Cardiac muscle cell (in vitro differentiated cells and primary cell): ENCODE results near the gene LAYN. TPM values are rescaled to one million over a fixed set of nuclear protein-coding genes. Genes with fewer than 3 reads are reported as not detected.

Experiments
- DNase-seq, 2 donors: peaks; one replicate each; pipeline versions ENCODE4 v3.0.0 to v3.0.0-alpha.2; 2010 to 2017; ENCODE audit warnings: low read depth in 1 of 2, low spot score in 1 of 2
- H3K27ac ChIP-seq: fragments of 200-600 bp; sonication (generic); 2 replicates; pipeline ENCODE4 v1.5.1; 2016
- H3K27me3 ChIP-seq: fragments of 200-600 bp; sonication (generic); 2 replicates; pipeline ENCODE4 v1.6.0; 2016; ENCODE audit warnings: control low read depth
- H3K36me3 ChIP-seq: fragments of 200-600 bp; sonication (generic); 2 replicates; pipeline ENCODE4 v1.5.1; 2016; ENCODE audit warnings: control low read depth
- H3K4me1 ChIP-seq: fragments of 200-600 bp; sonication (generic); 2 replicates; pipeline ENCODE4 v1.8.1; 2017; ENCODE audit warnings: low read depth, mild to moderate bottlenecking, mixed run types
- H3K4me3 ChIP-seq: fragments of 200-600 bp; sonication (generic); 2 replicates; pipeline ENCODE4 v1.5.1; 2016; ENCODE audit warnings: mild to moderate bottlenecking
- H3K9me3 ChIP-seq: fragments of 200-600 bp; sonication (generic); 2 replicates; pipeline ENCODE4 v1.5.1; 2017; ENCODE audit warnings: low read depth, mild to moderate bottlenecking, control low read depth
- polyA plus RNA-seq: library from polyadenylated mRNA; unstranded; fragments of >200 nt; fragmentation: Nextera tagmentation; extraction: Ambion mirVana; gene quantifications from 2 replicates; pipeline ENCODE4 v1.2.1, GENCODE V29; 2016
- total RNA-seq: library from RNA; depleted of rRNA; stranded (reverse); fragments of >200 nt; gene quantifications from 2 replicates; pipeline ENCODE4 v1.2.3, GENCODE V29; 2016
- TF ChIP-seq, protein P1 (sequence below): IDR thresholded peaks from 2 replicates; pipeline ENCODE4 v1.5.1; 2012; ENCODE audit warnings: low read depth, mild to moderate bottlenecking, low read length

LAYN gene
- total and polyA plus RNA-seq, 2 experiments from 2014 or later = 1.1 to 2.6 TPM

DNA sequence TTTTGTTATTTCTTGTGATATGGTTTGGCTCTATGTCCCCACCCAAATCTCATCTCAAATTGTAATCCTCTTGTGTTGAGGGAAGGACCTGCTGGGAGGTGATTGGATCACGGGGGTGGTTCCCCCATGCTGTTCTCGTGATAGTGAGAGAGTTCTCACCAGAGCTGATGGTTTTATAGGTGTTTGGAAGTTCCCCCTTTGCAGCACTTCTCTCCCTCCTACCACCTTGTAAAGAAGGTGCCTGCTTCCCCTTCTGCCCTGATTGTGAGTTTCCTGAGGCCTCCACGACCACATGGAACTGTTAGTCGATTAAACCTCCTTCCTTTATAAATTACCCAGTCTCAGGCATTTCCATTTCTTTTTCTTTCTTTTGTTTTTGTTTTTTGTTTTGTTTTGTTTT is 37.3 kb downstream of the LAYN start:
- H3K4me3 ChIP-seq = no peak overlapping the region
- DNase-seq = no peak
- H3K9me3 ChIP-seq = no peaks in the 10 kb centered on the region
- no peaks in the 10 kb centered on the region for H3K27me3 ChIP-seq
- TF ChIP-seq, protein P1, sequence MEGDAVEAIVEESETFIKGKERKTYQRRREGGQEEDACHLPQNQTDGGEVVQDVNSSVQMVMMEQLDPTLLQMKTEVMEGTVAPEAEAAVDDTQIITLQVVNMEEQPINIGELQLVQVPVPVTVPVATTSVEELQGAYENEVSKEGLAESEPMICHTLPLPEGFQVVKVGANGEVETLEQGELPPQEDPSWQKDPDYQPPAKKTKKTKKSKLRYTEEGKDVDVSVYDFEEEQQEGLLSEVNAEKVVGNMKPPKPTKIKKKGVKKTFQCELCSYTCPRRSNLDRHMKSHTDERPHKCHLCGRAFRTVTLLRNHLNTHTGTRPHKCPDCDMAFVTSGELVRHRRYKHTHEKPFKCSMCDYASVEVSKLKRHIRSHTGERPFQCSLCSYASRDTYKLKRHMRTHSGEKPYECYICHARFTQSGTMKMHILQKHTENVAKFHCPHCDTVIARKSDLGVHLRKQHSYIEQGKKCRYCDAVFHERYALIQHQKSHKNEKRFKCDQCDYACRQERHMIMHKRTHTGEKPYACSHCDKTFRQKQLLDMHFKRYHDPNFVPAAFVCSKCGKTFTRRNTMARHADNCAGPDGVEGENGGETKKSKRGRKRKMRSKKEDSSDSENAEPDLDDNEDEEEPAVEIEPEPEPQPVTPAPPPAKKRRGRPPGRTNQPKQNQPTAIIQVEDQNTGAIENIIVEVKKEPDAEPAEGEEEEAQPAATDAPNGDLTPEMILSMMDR = no peak
- no peak overlapping the region for H3K27ac ChIP-seq
- H3K36me3 ChIP-seq = no peaks in the 10 kb centered on the region
- H3K4me1 ChIP-seq = peaks cover 5% of the 10 kb centered on the region

- Histone ChIP-seq H3K4me1 (no peaks in the 10 kb centered on the region), H3K27ac (no peak overlapping the region), H3K4me3 (no peak overlapping the region), H3K27me3 (no peaks in the 10 kb centered on the region), H3K36me3 (no peaks in the 10 kb centered on the region), H3K9me3 (no peaks in the 10 kb centered on the region)
- no peak for DNase-seq
- TF ChIP-seq, protein P1 = no peak
Observed at GRCh38 chr11:111581341-111581740, 40.8 kb downstream of the LAYN start.

- no peak overlapping the region for H3K4me3 ChIP-seq
- no peak for DNase-seq
- TF ChIP-seq, protein P1 = no peak
- no peaks in the 10 kb centered on the region for H3K36me3 ChIP-seq
- H3K27me3 ChIP-seq = no peaks in the 10 kb centered on the region
- H3K27ac ChIP-seq = no peak overlapping the region
- H3K4me1 ChIP-seq = no peaks in the 10 kb centered on the region
- H3K9me3 ChIP-seq = no peaks in the 10 kb centered on the region
Observed at GRCh38 chr11:111582163-111582562, 41.6 kb downstream of the LAYN start.

GRCh38 chr11:111582881-111583280 is 42.4 kb downstream of the LAYN start:
- Histone ChIP-seq H3K4me3 (no peak overlapping the region), H3K27ac (no peak overlapping the region), H3K9me3 (no peaks in the 10 kb centered on the region), H3K27me3 (no peaks in the 10 kb centered on the region), H3K4me1 (no peaks in the 10 kb centered on the region), H3K36me3 (no peaks in the 10 kb centered on the region)
- DNase-seq = no peak
- TF ChIP-seq, protein P1 = no peak

DNA sequence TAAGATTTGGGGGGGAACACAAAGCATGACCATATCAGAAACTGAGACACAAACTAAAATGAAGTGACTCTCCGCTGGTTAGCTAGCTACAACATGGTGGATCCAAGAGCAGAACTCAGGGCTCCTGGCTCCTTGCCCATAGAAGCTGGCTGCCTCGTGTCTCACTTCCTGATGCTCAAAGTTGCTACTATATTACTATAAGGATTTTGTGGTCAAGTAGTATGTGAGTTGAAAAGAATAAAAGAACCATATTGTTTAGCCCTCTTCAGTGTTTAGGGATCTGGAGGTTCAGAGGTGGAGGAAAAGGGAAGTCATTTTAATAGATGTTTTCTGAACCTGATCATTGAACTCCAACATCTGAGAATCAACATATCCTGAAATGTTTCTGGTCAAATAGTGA is 44.9 kb downstream of the LAYN start:
- no peak overlapping the region for H3K27ac ChIP-seq
- H3K4me1 ChIP-seq = no peaks in the 10 kb centered on the region
- TF ChIP-seq, protein P1 = no peak
- no peaks in the 10 kb centered on the region for H3K36me3 ChIP-seq
- H3K27me3 ChIP-seq = no peaks in the 10 kb centered on the region
- peak in 1 of 2 donors; percentile 82 for DNase-seq
- no peaks in the 10 kb centered on the region for H3K9me3 ChIP-seq
- H3K4me3 ChIP-seq = no peak overlapping the region

- no peaks in the 10 kb centered on the region for H3K4me1 ChIP-seq
- TF ChIP-seq, protein P1 = peak; percentile 63
- H3K9me3 ChIP-seq = no peaks in the 10 kb centered on the region
- H3K27me3 ChIP-seq = no peaks in the 10 kb centered on the region
- DNase-seq = peak; percentile 49 to 69
- no peak overlapping the region for H3K4me3 ChIP-seq
- no peak overlapping the region for H3K27ac ChIP-seq
- no peaks in the 10 kb centered on the region for H3K36me3 ChIP-seq
Observed at GRCh38 chr11:111586388-111586831, 45.9 kb downstream of the LAYN start.
